HL-60 (cell line): Measurements from ENCODE around the gene FMNL3.

Experiments
- DNase-seq, 2 experiments: peaks; one replicate each; pipeline ENCODE4 v3.0.0-alpha.2; 2010 to 2020; ENCODE audit warnings: low read depth in 1 of 2, low spot score in 1 of 2
- H3K27ac ChIP-seq: fragments of 250-450 bp; sonication (Bioruptor Pico); replicated peaks from 2 replicates; pipeline ENCODE4 v1.5.1; 2020; ENCODE audit warnings: mild to moderate bottlenecking, moderate library complexity
- H3K27me3 ChIP-seq: fragments of 250-450 bp; sonication (Bioruptor Pico); 2 replicates; pipeline ENCODE4 v1.5.1; 2021; ENCODE audit warnings: mild to moderate bottlenecking, moderate library complexity; ENCODE audit not compliant: insufficient read depth, poor library complexity, severe bottlenecking
- H3K4me3 ChIP-seq: replicated peaks from 2 replicates; pipeline ENCODE4 v1.5.1; 2011; ENCODE audit warnings: mild to moderate bottlenecking, control low read depth, low read length; ENCODE audit not compliant: insufficient read depth
- GABPA ChIP-seq: IDR thresholded peaks from 2 replicates; pipeline ENCODE4 v1.6.1; 2012; ENCODE audit warnings: low read depth
- POLR2AphosphoS5 ChIP-seq: IDR thresholded peaks from 2 replicates; pipeline ENCODE4 v1.6.1; 2012; ENCODE audit warnings: low read depth
- SPI1 ChIP-seq: IDR thresholded peaks from 2 replicates; pipeline ENCODE4 v1.6.1; 2012; ENCODE audit warnings: low read depth, mild to moderate bottlenecking, borderline replicate concordance
- TF ChIP-seq, protein P1 (sequence below): IDR thresholded peaks from 2 replicates; pipeline ENCODE4 v1.6.1; 2012; ENCODE audit warnings: low read depth; ENCODE audit not compliant: insufficient replicate concordance
- TF ChIP-seq, protein P2 (sequence below): IDR thresholded peaks from one replicate; pipeline ENCODE4 v1.5.1; 2011; ENCODE audit warnings: low read length, control low read depth, inconsistent platforms; ENCODE audit not compliant: insufficient read depth

FMNL3 gene

DNA sequence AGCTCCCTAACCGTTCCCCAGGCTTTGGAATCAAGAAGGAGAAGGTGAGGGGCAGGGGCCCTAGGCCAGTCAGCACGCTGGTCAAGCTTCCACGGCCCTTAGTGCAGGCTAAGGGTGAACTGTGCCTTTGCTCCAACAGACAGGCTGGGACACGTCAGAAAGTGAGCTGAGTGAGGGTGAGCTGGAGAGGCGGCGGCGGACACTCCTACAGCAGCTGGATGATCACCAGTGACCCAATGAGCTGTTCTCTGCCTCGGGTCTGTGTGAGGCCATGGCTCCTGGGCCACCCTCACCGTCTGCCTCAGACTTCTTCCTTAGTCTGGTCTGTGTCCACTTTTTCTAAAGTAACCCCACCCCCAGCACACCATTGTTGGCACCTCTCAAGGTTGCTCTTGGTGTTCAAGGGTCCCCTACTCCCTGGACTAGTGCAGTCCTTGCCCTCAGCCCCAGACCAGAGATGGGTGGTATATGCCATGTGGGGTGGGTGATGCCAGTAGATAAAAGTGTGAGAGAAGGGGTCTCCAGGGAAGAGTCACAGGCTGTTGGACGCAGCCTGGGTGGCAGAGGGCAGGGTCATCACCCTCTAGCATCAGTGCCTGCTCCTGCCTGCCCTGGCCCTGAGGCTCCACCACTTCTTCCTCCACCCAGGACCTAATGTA is 63.1 kb downstream of the FMNL3 start:
- peak overlapping the region; percentile 37; the same call in 1 of the 2 replicates for H3K27ac ChIP-seq
- no peak overlapping the region for H3K4me3 ChIP-seq
- H3K27me3 ChIP-seq = no peaks in the 10 kb centered on the region
- DNase-seq = no peak
- TF ChIP-seq GABPA = no peak
- no peak for TF ChIP-seq POLR2AphosphoS5
- TF ChIP-seq SPI1 = no peak
- TF ChIP-seq, protein P1, sequence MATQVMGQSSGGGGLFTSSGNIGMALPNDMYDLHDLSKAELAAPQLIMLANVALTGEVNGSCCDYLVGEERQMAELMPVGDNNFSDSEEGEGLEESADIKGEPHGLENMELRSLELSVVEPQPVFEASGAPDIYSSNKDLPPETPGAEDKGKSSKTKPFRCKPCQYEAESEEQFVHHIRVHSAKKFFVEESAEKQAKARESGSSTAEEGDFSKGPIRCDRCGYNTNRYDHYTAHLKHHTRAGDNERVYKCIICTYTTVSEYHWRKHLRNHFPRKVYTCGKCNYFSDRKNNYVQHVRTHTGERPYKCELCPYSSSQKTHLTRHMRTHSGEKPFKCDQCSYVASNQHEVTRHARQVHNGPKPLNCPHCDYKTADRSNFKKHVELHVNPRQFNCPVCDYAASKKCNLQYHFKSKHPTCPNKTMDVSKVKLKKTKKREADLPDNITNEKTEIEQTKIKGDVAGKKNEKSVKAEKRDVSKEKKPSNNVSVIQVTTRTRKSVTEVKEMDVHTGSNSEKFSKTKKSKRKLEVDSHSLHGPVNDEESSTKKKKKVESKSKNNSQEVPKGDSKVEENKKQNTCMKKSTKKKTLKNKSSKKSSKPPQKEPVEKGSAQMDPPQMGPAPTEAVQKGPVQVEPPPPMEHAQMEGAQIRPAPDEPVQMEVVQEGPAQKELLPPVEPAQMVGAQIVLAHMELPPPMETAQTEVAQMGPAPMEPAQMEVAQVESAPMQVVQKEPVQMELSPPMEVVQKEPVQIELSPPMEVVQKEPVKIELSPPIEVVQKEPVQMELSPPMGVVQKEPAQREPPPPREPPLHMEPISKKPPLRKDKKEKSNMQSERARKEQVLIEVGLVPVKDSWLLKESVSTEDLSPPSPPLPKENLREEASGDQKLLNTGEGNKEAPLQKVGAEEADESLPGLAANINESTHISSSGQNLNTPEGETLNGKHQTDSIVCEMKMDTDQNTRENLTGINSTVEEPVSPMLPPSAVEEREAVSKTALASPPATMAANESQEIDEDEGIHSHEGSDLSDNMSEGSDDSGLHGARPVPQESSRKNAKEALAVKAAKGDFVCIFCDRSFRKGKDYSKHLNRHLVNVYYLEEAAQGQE = no peak
- TF ChIP-seq, protein P2, sequence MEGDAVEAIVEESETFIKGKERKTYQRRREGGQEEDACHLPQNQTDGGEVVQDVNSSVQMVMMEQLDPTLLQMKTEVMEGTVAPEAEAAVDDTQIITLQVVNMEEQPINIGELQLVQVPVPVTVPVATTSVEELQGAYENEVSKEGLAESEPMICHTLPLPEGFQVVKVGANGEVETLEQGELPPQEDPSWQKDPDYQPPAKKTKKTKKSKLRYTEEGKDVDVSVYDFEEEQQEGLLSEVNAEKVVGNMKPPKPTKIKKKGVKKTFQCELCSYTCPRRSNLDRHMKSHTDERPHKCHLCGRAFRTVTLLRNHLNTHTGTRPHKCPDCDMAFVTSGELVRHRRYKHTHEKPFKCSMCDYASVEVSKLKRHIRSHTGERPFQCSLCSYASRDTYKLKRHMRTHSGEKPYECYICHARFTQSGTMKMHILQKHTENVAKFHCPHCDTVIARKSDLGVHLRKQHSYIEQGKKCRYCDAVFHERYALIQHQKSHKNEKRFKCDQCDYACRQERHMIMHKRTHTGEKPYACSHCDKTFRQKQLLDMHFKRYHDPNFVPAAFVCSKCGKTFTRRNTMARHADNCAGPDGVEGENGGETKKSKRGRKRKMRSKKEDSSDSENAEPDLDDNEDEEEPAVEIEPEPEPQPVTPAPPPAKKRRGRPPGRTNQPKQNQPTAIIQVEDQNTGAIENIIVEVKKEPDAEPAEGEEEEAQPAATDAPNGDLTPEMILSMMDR = no peak

- DNase-seq = no peak
- H3K4me3 ChIP-seq = no peak overlapping the region
- H3K27me3 ChIP-seq = no peaks in the 10 kb centered on the region
- no peak overlapping the region for H3K27ac ChIP-seq
- TF ChIP-seq, protein P2 = no peak
- TF ChIP-seq POLR2AphosphoS5 (no peak), SPI1 (no peak), GABPA (no peak)
- TF ChIP-seq, protein P1 = no peak
These were observed 64.1 kb downstream of the FMNL3 start for GRCh38 chr12:49643135-49643534.

GRCh38 chr12:49642370-49642802 is 64.8 kb downstream of the FMNL3 start:
- no peak for DNase-seq
- TF ChIP-seq POLR2AphosphoS5 = no peak
- TF ChIP-seq, protein P2 = no peak
- no peak for TF ChIP-seq GABPA
- TF ChIP-seq SPI1 = no peak
- TF ChIP-seq, protein P1 = no peak
- no peaks in the 10 kb centered on the region for H3K27me3 ChIP-seq
- H3K4me3 ChIP-seq = no peak overlapping the region
- no peak overlapping the region for H3K27ac ChIP-seq
